Left ventricle myocardium inferior (tissue), 1 donor: Measurements from ENCODE around the gene GH2. TPM values are rescaled to one million over a fixed set of nuclear protein-coding genes. Genes with fewer than 3 reads are reported as not detected.
"Not testable (repeated sequence)": the region's sequence is repeated elsewhere in the genome, so short reads cannot be mapped to it uniquely, and the experiment has no call there.

Experiments used
- DNase-seq: peaks from one replicate; pipeline ENCODE4 v3.0.0-alpha.2; 2020
- H3K27ac ChIP-seq: fragments of 200-600 bp; replicated peaks from 2 replicates; pipeline ENCODE4 v1.8.0; 2021
- H3K27me3 ChIP-seq: fragments of 200-600 bp; 2 replicates; pipeline ENCODE4 v1.8.0; 2021; ENCODE audit warnings: low read depth
- H3K36me3 ChIP-seq: fragments of 200-600 bp; 2 replicates; pipeline ENCODE4 v1.8.0; 2021
- H3K4me1 ChIP-seq: fragments of 200-600 bp; 2 replicates; pipeline ENCODE4 v1.8.0; 2021
- H3K4me3 ChIP-seq: fragments of 200-600 bp; 2 replicates; pipeline ENCODE4 v1.8.0; 2021; ENCODE audit warnings: mild to moderate bottlenecking, moderate library complexity
- H3K9me3 ChIP-seq: fragments of 200-600 bp; replicated peaks from 2 replicates; pipeline ENCODE4 v1.8.0; 2021
- CTCF ChIP-seq: fragments of 200-600 bp; IDR thresholded peaks from 2 replicates; pipeline ENCODE4 v1.8.0; 2021; ENCODE audit warnings: antibody characterized with exemption, mild to moderate bottlenecking, borderline replicate concordance
- intact Hi-C: fragments of 100-400 bp; cut with micrococcal nuclease; formaldehyde crosslinking; loops from one replicate; pipeline ENCODE4 v1.11.0; 2022
- total RNA-seq: library from RNA; stranded (reverse); fragmentation: NEBNext Ultra II Directional; extraction: Animal tissue kit (Norgen Biotek cat#: 25700); gene quantifications from one replicate; pipeline ENCODE4 v1.2.1, GENCODE V29; 2021
- donor health status: DM: no; HTN: yes; CAD: no; lungs with severe emphysema.

The GH2 gene
- total RNA-seq, 1 donor from 2014 or later = not detected

GRCh38 chr17:63914471-63914870, 32.7 kb upstream of the GH2 start:
- Histone ChIP-seq H3K27me3 (peaks cover 38% of the 10 kb centered on the region), H3K9me3 (no peaks in the 10 kb centered on the region), H3K27ac (no peak overlapping the region), H3K4me1 (peaks cover 5% of the 10 kb centered on the region), H3K36me3 (no peaks in the 10 kb centered on the region), H3K4me3 (no peak overlapping the region)
- TF ChIP-seq CTCF = no peak
- DNase-seq = no peak
- intact Hi-C loops = loop anchor here (10.0 kb wide), 1 partner anchor 110 kb away; the partner anchor contains the start of gene ICAM2

- DNase-seq = no peak
- Histone ChIP-seq H3K27me3 (peaks cover 27% of the 10 kb centered on the region), H3K36me3 (no peaks in the 10 kb centered on the region), H3K27ac (no peak overlapping the region), H3K9me3 (no peaks in the 10 kb centered on the region), H3K4me3 (no peak overlapping the region), H3K4me1 (no peaks in the 10 kb centered on the region)
- intact Hi-C loops = loop anchor here (10.0 kb wide), 1 partner anchor 113 kb away; the partner anchor contains the start of gene ICAM2
- peak; percentile 88 for TF ChIP-seq CTCF
Measured at GRCh38 chr17:63911657-63912100, 29.9 kb upstream of the GH2 start.

GRCh38 chr17:63911041-63911635, 29.4 kb upstream of the GH2 start, which contains the start of gene CSHL1:
Gene CSHL1, minus strand, starts transcription at chr17:63911258. Its CDS starts 62 bp downstream, at chr17:63911196.
- Histone ChIP-seq H3K36me3 (no peaks in the 10 kb centered on the region), H3K4me1 (no peaks in the 10 kb centered on the region), H3K27me3 (peaks cover 24% of the 10 kb centered on the region), H3K9me3 (no peaks in the 10 kb centered on the region), H3K27ac (no peak within 1 kb of the TSS), H3K4me3 (no peak within 1 kb of the TSS)
- no peak for DNase-seq
- TF ChIP-seq CTCF = no peak
- intact Hi-C loops = loop anchor here (10.0 kb wide), 1 partner anchor 114 kb away; the partner anchor contains the start of gene ICAM2

GRCh38 chr17:63910096-63910495, 28.4 kb upstream of the GH2 start:
- Histone ChIP-seq H3K4me1 (no peaks in the 10 kb centered on the region), H3K27me3 (peaks cover 24% of the 10 kb centered on the region), H3K27ac (no peak overlapping the region), H3K36me3 (no peaks in the 10 kb centered on the region), H3K9me3 (no peaks in the 10 kb centered on the region), H3K4me3 (no peak overlapping the region)
- DNase-seq = no peak
- TF ChIP-seq CTCF = no peak
- intact Hi-C loops = loop anchor here (10.0 kb wide), 1 partner anchor 115 kb away; the partner anchor contains the start of gene ICAM2

- intact Hi-C loops = loop anchor here (10.0 kb wide), 1 partner anchor 225 kb away; the partner anchor contains the start of gene ERN1
- DNase-seq, H3K4me3 ChIP-seq, H3K9me3 ChIP-seq, H3K27ac ChIP-seq, H3K4me1 ChIP-seq, H3K36me3 ChIP-seq: not testable (repeated sequence)
- peaks cover 24% of the 10 kb centered on the region for H3K27me3 ChIP-seq
Measured at GRCh38 chr17:63909586-63909985, 27.8 kb upstream of the GH2 start.

- intact Hi-C loops = loop anchor here (10.0 kb wide), 1 partner anchor 228 kb away; the partner anchor contains the start of gene ERN1
- not testable (repeated sequence) for DNase-seq, H3K9me3 ChIP-seq, H3K36me3 ChIP-seq, H3K27ac ChIP-seq, H3K4me3 ChIP-seq, H3K4me1 ChIP-seq
- H3K27me3 ChIP-seq = peaks cover 24% of the 10 kb centered on the region
- TF ChIP-seq CTCF = peak; percentile 21
Measured at GRCh38 chr17:63907161-63907778, 25.5 kb upstream of the GH2 start.

- H3K4me1 ChIP-seq = not testable (repeated sequence)
- intact Hi-C loops = loop anchor here (10.0 kb wide), 1 partner anchor 230 kb away; the partner anchor contains the start of gene ERN1
Measured at GRCh38 chr17:63904796-63905195, 23.1 kb upstream of the GH2 start.

More at GRCh38 chr17:63904796-63905195, 23.1 kb upstream of the GH2 start:
- not testable (repeated sequence) for H3K9me3 ChIP-seq, H3K27ac ChIP-seq, H3K36me3 ChIP-seq, H3K27me3 ChIP-seq, DNase-seq, H3K4me3 ChIP-seq
